VCaP (cell line): Measurements from ENCODE around the gene ITGA4.

ENCODE experiments used
- H3K27ac ChIP-seq: fragments of 450-650 bp; 2 replicates; pipeline ENCODE4 v1.5.1; 2017
- TF ChIP-seq, protein P1 (sequence below): fragments of 450-650 bp; conservative IDR thresholded peaks from 2 replicates; pipeline ENCODE4 v1.5.1; 2017; ENCODE audit warnings: mild to moderate bottlenecking, moderate library complexity

Gene ITGA4

GRCh38 chr2:181540421-181540820 lies 83.2 kb downstream of the ITGA4 start:
- TF ChIP-seq, protein P1, sequence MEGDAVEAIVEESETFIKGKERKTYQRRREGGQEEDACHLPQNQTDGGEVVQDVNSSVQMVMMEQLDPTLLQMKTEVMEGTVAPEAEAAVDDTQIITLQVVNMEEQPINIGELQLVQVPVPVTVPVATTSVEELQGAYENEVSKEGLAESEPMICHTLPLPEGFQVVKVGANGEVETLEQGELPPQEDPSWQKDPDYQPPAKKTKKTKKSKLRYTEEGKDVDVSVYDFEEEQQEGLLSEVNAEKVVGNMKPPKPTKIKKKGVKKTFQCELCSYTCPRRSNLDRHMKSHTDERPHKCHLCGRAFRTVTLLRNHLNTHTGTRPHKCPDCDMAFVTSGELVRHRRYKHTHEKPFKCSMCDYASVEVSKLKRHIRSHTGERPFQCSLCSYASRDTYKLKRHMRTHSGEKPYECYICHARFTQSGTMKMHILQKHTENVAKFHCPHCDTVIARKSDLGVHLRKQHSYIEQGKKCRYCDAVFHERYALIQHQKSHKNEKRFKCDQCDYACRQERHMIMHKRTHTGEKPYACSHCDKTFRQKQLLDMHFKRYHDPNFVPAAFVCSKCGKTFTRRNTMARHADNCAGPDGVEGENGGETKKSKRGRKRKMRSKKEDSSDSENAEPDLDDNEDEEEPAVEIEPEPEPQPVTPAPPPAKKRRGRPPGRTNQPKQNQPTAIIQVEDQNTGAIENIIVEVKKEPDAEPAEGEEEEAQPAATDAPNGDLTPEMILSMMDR, result no peak
- no peak overlapping the region for H3K27ac ChIP-seq

GRCh38 chr2:181542170-181542569 lies 85.0 kb downstream of the ITGA4 start:
- H3K27ac ChIP-seq, result no peak overlapping the region
- TF ChIP-seq, protein P1, result no peak

DNA sequence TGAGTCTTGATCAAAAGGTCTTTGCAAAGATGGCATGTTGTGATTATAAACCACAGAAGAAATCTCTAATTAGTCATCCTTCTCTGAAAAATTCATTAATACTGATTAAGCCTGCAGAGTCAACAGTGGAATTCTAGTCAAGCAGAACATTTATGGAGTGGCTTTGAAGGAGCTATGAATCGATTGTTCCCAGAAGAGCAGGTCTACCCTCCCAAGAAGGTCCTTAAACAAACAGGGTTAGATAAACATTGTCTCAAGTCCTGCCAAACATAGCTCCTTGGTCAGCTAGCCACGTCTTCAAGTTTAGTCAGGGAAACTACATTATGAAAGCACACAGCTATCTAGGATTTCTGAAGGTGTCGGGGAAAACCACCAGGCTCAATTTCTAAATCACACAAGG lies 88.9 kb downstream of the ITGA4 start:
- TF ChIP-seq, protein P1, result no peak
- peak overlapping the region; percentile 8; the same call in 1 of the 2 replicates for H3K27ac ChIP-seq

DNA sequence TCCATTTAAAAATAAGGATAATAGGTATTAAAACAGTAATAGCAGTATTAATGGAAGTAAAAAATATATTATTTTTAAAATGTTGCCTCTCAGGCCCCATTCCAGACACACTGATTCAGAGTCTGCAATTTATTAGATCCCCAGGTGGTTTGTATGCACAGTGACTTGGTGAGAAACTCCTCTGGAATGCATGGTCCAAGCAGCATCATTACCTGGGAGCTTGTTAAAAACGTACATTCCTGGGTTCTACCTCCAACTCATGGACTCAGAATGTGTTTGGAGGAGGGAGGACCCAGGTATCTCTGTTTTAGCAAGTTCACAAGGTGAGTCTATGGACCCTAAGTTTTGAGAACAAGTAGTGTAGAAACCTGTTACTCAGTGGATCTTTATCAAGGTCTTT lies 95.6 kb downstream of the ITGA4 start:
- TF ChIP-seq, protein P1, result no peak
- no peak overlapping the region for H3K27ac ChIP-seq

DNA sequence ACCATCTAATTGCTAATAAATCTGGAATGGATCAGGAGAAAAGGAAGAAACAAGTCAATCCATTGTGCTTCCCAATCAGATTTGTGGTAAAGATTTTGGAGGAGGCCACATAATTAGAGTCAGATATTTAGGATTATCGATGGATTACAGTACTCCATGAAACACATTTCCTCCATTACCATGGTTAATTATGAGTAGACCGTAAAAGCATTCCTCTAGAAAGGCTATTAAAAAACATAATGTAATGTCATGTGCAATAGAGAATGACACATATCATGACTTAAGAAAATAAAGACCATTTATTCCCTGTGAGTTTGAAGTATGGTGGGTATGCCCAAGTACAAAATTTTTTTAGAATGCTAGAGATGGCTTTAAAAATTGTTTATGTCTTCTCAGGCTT lies 96.1 kb downstream of the ITGA4 start:
- H3K27ac ChIP-seq, result no peak overlapping the region; the same call in 1 of the 2 replicates
- TF ChIP-seq, protein P1, result no peak

- H3K27ac ChIP-seq, result no peak overlapping the region; the same call in 1 of the 2 replicates
- TF ChIP-seq, protein P1, result no peak
These were observed 97.1 kb downstream of the ITGA4 start for GRCh38 chr2:181554061-181554830.

GRCh38 chr2:181558371-181558770 lies 101.2 kb downstream of the ITGA4 start:
- no peak overlapping the region for H3K27ac ChIP-seq
- TF ChIP-seq, protein P1, result no peak
